ENCODE measurements around the gene CBLB. TPM values are rescaled to one million over a fixed set of nuclear protein-coding genes. Genes with fewer than 3 reads are reported as not detected.
A peak's percentile ranks its signal among the peaks of the same experiment; 100 is the strongest.

Gene CBLB
- total and polyA plus RNA-seq, 3 experiments from 2014 or later: 67.7 to 113 (median 112) TPM

GRCh38 chr3:105862217-105862616, 6.6 kb downstream of the CBLB start:
- peak in 2 of 5 donors; percentile 21 to 31 for DNase-seq
- Histone ChIP-seq H3K36me3 (ENCODE audit: insufficient read depth, low read length) (peaks cover 6% of the 10 kb centered on the region), H3K27ac (ENCODE audit: low read depth, low read length) (no peak overlapping the region), H3K4me3 (ENCODE audit: low read length) (peak overlapping the region; percentile 16), H3K9me3 (ENCODE audit: low read length) (no peaks in the 10 kb centered on the region), H3K4me1 (ENCODE audit: insufficient read depth, low read length) (peaks cover 70% of the 10 kb centered on the region), H3K27me3 (ENCODE audit: insufficient read depth, low read length, poor library complexity, severe bottlenecking) (no peaks in the 10 kb centered on the region)
- ChIA-PET POLR2A (no interaction called here), CTCF (interaction anchor here (1.4 kb wide), 1 partner anchor 17 kb away, joined by 3 read pairs; no protein-coding TSS in a partner anchor)
- H3K9me3 Mint-ChIP-seq: no peaks in the 10 kb centered on the region
- no peak overlapping the region for H3K4me3 Mint-ChIP-seq
- H3K27ac Mint-ChIP-seq: no peak overlapping the region
- H3K36me3 Mint-ChIP-seq: peaks cover 4 to 63% (median 20%) of the 10 kb centered on the region in 3 donors
- peaks cover 27 to 49% (median 44%) of the 10 kb centered on the region in 3 donors for H3K4me1 Mint-ChIP-seq
- H3K27me3 Mint-ChIP-seq: no peaks in the 10 kb centered on the region

GRCh38 chr3:105860641-105861040, 8.2 kb downstream of the CBLB start:
- ChIA-PET POLR2A (no interaction called here), CTCF (interaction anchor here (1.4 kb wide), 1 partner anchor 16 kb away, joined by 3 read pairs; no protein-coding TSS in a partner anchor)
- H3K4me3 ChIP-seq (ENCODE audit: low read length): no peak overlapping the region
- H3K36me3 ChIP-seq (ENCODE audit: insufficient read depth, low read length): peaks cover 6% of the 10 kb centered on the region
- Mint-ChIP-seq H3K27ac (no peak overlapping the region), H3K4me3 (peak overlapping the region in 3 of 7 donors; percentile 3 to 13 (median 9)), H3K27me3 (no peaks in the 10 kb centered on the region), H3K4me1 (peaks cover 43 to 51% (median 45%) of the 10 kb centered on the region in 3 donors), H3K36me3 (peaks cover 0 to 59% (median 16%) of the 10 kb centered on the region in 3 donors), H3K9me3 (no peaks in the 10 kb centered on the region)
- no peak overlapping the region for H3K27ac ChIP-seq (ENCODE audit: low read depth, low read length)
- H3K27me3 ChIP-seq (ENCODE audit: insufficient read depth, low read length, poor library complexity, severe bottlenecking): no peaks in the 10 kb centered on the region
- DNase-seq: no peak
- H3K9me3 ChIP-seq (ENCODE audit: low read length): no peaks in the 10 kb centered on the region
- H3K4me1 ChIP-seq (ENCODE audit: insufficient read depth, low read length): peaks cover 70% of the 10 kb centered on the region

DNA sequence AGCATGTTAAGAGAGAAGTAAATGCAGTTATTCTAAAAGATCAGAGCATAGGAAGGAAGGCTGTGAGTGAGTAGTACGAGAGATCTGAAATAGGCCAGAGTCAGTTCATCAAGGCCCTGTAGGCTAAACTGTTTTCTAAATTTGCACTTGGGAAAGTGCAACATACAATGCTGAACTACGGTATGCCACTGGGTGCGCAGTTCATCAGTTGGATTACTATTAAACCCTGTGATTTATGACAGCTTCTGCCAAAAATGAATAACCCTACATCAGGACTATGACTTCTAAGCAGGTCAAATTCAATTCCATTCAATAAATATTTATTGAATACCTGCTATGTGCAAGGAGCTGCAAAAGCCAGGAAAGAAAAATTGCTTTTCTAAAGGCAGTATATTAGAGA, 10.8 kb downstream of the CBLB start:
- H3K4me3 ChIP-seq (ENCODE audit: low read length): no peak overlapping the region
- Mint-ChIP-seq H3K4me3 (peak overlapping the region; percentile 3 to 38 (median 24)), H3K9me3 (no peaks in the 10 kb centered on the region), H3K27me3 (no peaks in the 10 kb centered on the region), H3K4me1 (peaks cover 52 to 69% (median 66%) of the 10 kb centered on the region in 3 donors), H3K36me3 (peaks cover 9 to 59% (median 22%) of the 10 kb centered on the region in 3 donors), H3K27ac (peak overlapping the region in 5 of 8 donors; percentile 1 to 91 (median 40))
- H3K9me3 ChIP-seq (ENCODE audit: low read length): no peaks in the 10 kb centered on the region
- no peaks in the 10 kb centered on the region for H3K27me3 ChIP-seq (ENCODE audit: insufficient read depth, low read length, poor library complexity, severe bottlenecking)
- ChIA-PET POLR2A (interaction anchor here (2.2 kb wide), 1 partner anchor 11 kb away, joined by 8 read pairs; the partner anchor contains the start of gene CBLB), CTCF (no interaction called here)
- peaks cover 3% of the 10 kb centered on the region for H3K36me3 ChIP-seq (ENCODE audit: insufficient read depth, low read length)
- H3K4me1 ChIP-seq (ENCODE audit: insufficient read depth, low read length): peaks cover 47% of the 10 kb centered on the region
- no peak for DNase-seq
- H3K27ac ChIP-seq (ENCODE audit: low read depth, low read length): no peak overlapping the region

DNA sequence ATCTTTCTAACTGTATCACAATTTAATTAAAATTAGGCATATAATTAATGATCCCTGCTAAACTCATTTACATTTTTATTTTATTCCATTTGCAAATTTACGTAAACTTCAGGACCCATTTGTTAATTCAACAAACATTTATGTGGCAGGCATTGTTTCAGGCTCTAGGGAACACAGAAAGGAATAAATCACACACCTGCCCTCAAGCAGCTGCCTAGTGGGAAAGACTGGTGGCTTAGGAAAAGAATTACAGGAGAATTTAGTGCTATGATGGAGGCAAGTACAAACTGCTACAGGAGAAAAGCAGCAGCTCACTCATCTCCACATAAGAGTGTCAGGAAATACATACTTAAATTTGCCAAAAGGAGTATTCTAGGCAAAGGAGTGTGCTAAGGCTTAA, 11.2 kb downstream of the CBLB start:
- Histone ChIP-seq H3K4me3 (ENCODE audit: low read length) (no peak overlapping the region), H3K9me3 (ENCODE audit: low read length) (no peaks in the 10 kb centered on the region), H3K27ac (ENCODE audit: low read depth, low read length) (no peak overlapping the region), H3K36me3 (ENCODE audit: insufficient read depth, low read length) (peaks cover 5% of the 10 kb centered on the region), H3K27me3 (ENCODE audit: insufficient read depth, low read length, poor library complexity, severe bottlenecking) (no peaks in the 10 kb centered on the region), H3K4me1 (ENCODE audit: insufficient read depth, low read length) (peaks cover 43% of the 10 kb centered on the region)
- CTCF ChIA-PET: no interaction called here
- H3K36me3 Mint-ChIP-seq: peaks cover 10 to 64% (median 25%) of the 10 kb centered on the region in 3 donors
- H3K27me3 Mint-ChIP-seq: no peaks in the 10 kb centered on the region
- POLR2A ChIA-PET: interaction anchor here (2.2 kb wide), 1 partner anchor 11 kb away, joined by 8 read pairs; the partner anchor contains the start of gene CBLB
- H3K9me3 Mint-ChIP-seq: no peaks in the 10 kb centered on the region
- DNase-seq: no peak
- H3K4me3 Mint-ChIP-seq: peak overlapping the region; percentile 3 to 38 (median 24)
- H3K27ac Mint-ChIP-seq: peak overlapping the region in 5 of 8 donors; percentile 1 to 91 (median 40)
- peaks cover 52 to 73% (median 70%) of the 10 kb centered on the region in 3 donors for H3K4me1 Mint-ChIP-seq

GRCh38 chr3:105856605-105857004, 12.2 kb downstream of the CBLB start:
- no peak overlapping the region for H3K4me3 ChIP-seq (ENCODE audit: low read length)
- Mint-ChIP-seq H3K4me3 (peak overlapping the region in 1 of 7 donors; percentile 11), H3K27me3 (no peaks in the 10 kb centered on the region), H3K4me1 (peaks cover 53 to 80% (median 78%) of the 10 kb centered on the region in 3 donors), H3K36me3 (peaks cover 10 to 70% (median 27%) of the 10 kb centered on the region in 3 donors), H3K9me3 (no peaks in the 10 kb centered on the region), H3K27ac (peak overlapping the region in 3 of 8 donors; percentile 43 to 89 (median 61))
- no peak overlapping the region for H3K27ac ChIP-seq (ENCODE audit: low read depth, low read length)
- H3K27me3 ChIP-seq (ENCODE audit: insufficient read depth, low read length, poor library complexity, severe bottlenecking): no peaks in the 10 kb centered on the region
- ChIA-PET POLR2A (interaction anchor here (2.2 kb wide), 1 partner anchor 12 kb away, joined by 8 read pairs; the partner anchor contains the start of gene CBLB), CTCF (no interaction called here)
- H3K4me1 ChIP-seq (ENCODE audit: insufficient read depth, low read length): peaks cover 33% of the 10 kb centered on the region
- H3K9me3 ChIP-seq (ENCODE audit: low read length): no peaks in the 10 kb centered on the region
- H3K36me3 ChIP-seq (ENCODE audit: insufficient read depth, low read length): peaks cover 6% of the 10 kb centered on the region
- no peak for DNase-seq

DNA sequence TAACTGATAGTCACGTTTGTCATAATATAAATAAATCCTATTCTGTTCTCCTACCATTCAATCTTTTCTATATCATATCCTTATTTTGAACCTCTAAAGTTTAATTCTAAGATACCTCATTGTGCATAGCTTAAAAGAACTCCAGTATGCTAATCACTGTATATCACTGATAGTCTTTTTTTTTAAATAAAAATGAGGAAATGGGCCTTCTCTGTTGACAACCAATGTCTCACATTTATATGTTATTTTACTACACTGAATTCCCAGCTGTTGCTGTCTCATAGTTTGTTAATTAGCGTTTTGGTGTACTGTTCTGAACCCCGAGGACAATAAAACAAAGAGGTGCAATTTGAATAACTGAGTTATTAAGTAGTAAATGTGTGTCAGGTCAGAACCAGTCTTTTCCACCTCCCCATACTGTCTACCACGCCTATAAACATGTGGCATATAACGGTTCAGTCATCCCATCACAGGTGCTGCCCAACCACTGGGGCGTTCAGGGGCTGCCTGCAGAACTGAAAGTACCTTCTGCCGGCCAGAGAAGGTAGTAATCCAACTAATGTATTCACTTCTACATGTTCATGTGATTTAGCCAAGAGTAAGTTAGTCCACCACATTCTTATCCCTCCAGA, 14.9 kb downstream of the CBLB start:
- H3K4me1 Mint-ChIP-seq: peaks cover 66 to 91% (median 91%) of the 10 kb centered on the region in 3 donors
- Histone ChIP-seq H3K36me3 (ENCODE audit: insufficient read depth, low read length) (peaks cover 13% of the 10 kb centered on the region), H3K4me3 (ENCODE audit: low read length) (no peak overlapping the region), H3K9me3 (ENCODE audit: low read length) (no peaks in the 10 kb centered on the region), H3K27ac (ENCODE audit: low read depth, low read length) (no peak overlapping the region), H3K27me3 (ENCODE audit: insufficient read depth, low read length, poor library complexity, severe bottlenecking) (no peaks in the 10 kb centered on the region), H3K4me1 (ENCODE audit: insufficient read depth, low read length) (peaks cover 36% of the 10 kb centered on the region)
- peak overlapping the region; percentile 13 to 83 (median 70) for H3K4me3 Mint-ChIP-seq
- no peaks in the 10 kb centered on the region for H3K9me3 Mint-ChIP-seq
- CTCF ChIA-PET: no interaction called here
- H3K27me3 Mint-ChIP-seq: no peaks in the 10 kb centered on the region
- peaks cover 32 to 78% (median 32%) of the 10 kb centered on the region in 3 donors for H3K36me3 Mint-ChIP-seq
- peak in 3 of 5 donors; percentile 18 to 58 (median 20) for DNase-seq
- POLR2A ChIA-PET: no interaction called here
- H3K27ac Mint-ChIP-seq: peak overlapping the region in 7 of 8 donors; percentile 56 to 85 (median 68)

GRCh38 chr3:105851582-105851981, 17.2 kb downstream of the CBLB start:
- peak overlapping the region in 7 of 8 donors; percentile 25 to 89 (median 61) for H3K27ac Mint-ChIP-seq
- no peaks in the 10 kb centered on the region for H3K9me3 Mint-ChIP-seq
- peaks cover 36% of the 10 kb centered on the region for H3K4me1 ChIP-seq (ENCODE audit: insufficient read depth, low read length)
- peaks cover 33 to 78% (median 36%) of the 10 kb centered on the region in 3 donors for H3K36me3 Mint-ChIP-seq
- DNase-seq: no peak
- peaks cover 72 to 94% (median 92%) of the 10 kb centered on the region in 3 donors for H3K4me1 Mint-ChIP-seq
- H3K27me3 ChIP-seq (ENCODE audit: insufficient read depth, low read length, poor library complexity, severe bottlenecking): no peaks in the 10 kb centered on the region
- CTCF ChIA-PET: interaction anchor here (0.6 to 1.3 kb wide), 2 partner anchors 16 to 40 kb away, joined by 3 read pairs; no protein-coding TSS in a partner anchor
- no peaks in the 10 kb centered on the region for H3K27me3 Mint-ChIP-seq
- peak overlapping the region in 5 of 7 donors; percentile 8 to 76 (median 40) for H3K4me3 Mint-ChIP-seq
- peaks cover 13% of the 10 kb centered on the region for H3K36me3 ChIP-seq (ENCODE audit: insufficient read depth, low read length)
- no peak overlapping the region for H3K27ac ChIP-seq (ENCODE audit: low read depth, low read length)
- no peak overlapping the region for H3K4me3 ChIP-seq (ENCODE audit: low read length)
- POLR2A ChIA-PET: interaction anchor here (0.6 kb wide), 1 partner anchor 56 kb away, joined by 3 read pairs; no protein-coding TSS in a partner anchor
- no peaks in the 10 kb centered on the region for H3K9me3 ChIP-seq (ENCODE audit: low read length)

GRCh38 chr3:105851176-105851575, 17.6 kb downstream of the CBLB start:
- no peaks in the 10 kb centered on the region for H3K9me3 ChIP-seq (ENCODE audit: low read length)
- POLR2A ChIA-PET: no interaction called here
- H3K4me3 Mint-ChIP-seq: peak overlapping the region in 5 of 7 donors; percentile 8 to 76 (median 40)
- peaks cover 13% of the 10 kb centered on the region for H3K36me3 ChIP-seq (ENCODE audit: insufficient read depth, low read length)
- no peaks in the 10 kb centered on the region for H3K27me3 ChIP-seq (ENCODE audit: insufficient read depth, low read length, poor library complexity, severe bottlenecking)
- no peak overlapping the region for H3K4me3 ChIP-seq (ENCODE audit: low read length)
- no peak for DNase-seq
- H3K27ac ChIP-seq (ENCODE audit: low read depth, low read length): no peak overlapping the region
- H3K27me3 Mint-ChIP-seq: no peaks in the 10 kb centered on the region
- peak overlapping the region; percentile 25 to 89 (median 58) for H3K27ac Mint-ChIP-seq
- peaks cover 33 to 76% (median 36%) of the 10 kb centered on the region in 3 donors for H3K36me3 Mint-ChIP-seq
- peaks cover 73 to 94% (median 91%) of the 10 kb centered on the region in 3 donors for H3K4me1 Mint-ChIP-seq
- CTCF ChIA-PET: interaction anchor here (0.6 to 1.3 kb wide), 2 partner anchors 16 to 40 kb away, joined by 3 read pairs; no protein-coding TSS in a partner anchor
- H3K4me1 ChIP-seq (ENCODE audit: insufficient read depth, low read length): peaks cover 37% of the 10 kb centered on the region
- no peaks in the 10 kb centered on the region for H3K9me3 Mint-ChIP-seq
